Thyroid gland (tissue), 4 donors: ENCODE measurements around the gene ADNP. TPM values are rescaled to one million over a fixed set of nuclear protein-coding genes. Genes with fewer than 3 reads are reported as not detected.

Experiments used
- DNase-seq, 2 donors: peaks; one replicate each; pipeline ENCODE4 v3.0.0-alpha.2; 2019
- H3K27ac ChIP-seq, 3 donors: fragments of 200-600 bp; sonication (generic); 1 replicate in 2 of 3; 2 replicates in 1 of 3; pipeline ENCODE4 v1.5.1; 2016 to 2019; ENCODE audit warnings: mild to moderate bottlenecking in 1 of 3, moderate library complexity in 1 of 3
- H3K27me3 ChIP-seq: fragments of 200-600 bp; sonication (generic); one replicate; pipeline ENCODE4 v1.5.1; 2019
- H3K36me3 ChIP-seq, 2 donors: fragments of 200-600 bp; sonication (generic); one replicate each; pipeline ENCODE4 v1.5.1; 2016 to 2019
- H3K4me1 ChIP-seq, 2 donors: fragments of 200-600 bp; sonication (generic); one replicate each; pipeline ENCODE4 v1.5.1; 2017 to 2019
- H3K4me3 ChIP-seq, 3 donors: fragments of 200-600 bp; sonication (generic); replicated peaks in 1 of 3; 1 replicate in 2 of 3; 2 replicates in 1 of 3; pipeline ENCODE4 v1.5.1; 2016; ENCODE audit warnings: mild to moderate bottlenecking in 1 of 3
- H3K9me3 ChIP-seq: fragments of 200-600 bp; sonication (generic); one replicate; pipeline ENCODE4 v1.5.1; 2017
- CTCF ChIP-seq, 6 experiments: fragments of 200-600 bp in 3 of 6; fragments of 450-650 bp in 3 of 6; sonication (generic) in 3 of 6; IDR thresholded peaks; one replicate each; pipeline ENCODE4 v1.5.1; 2016 to 2019; ENCODE audit warnings: antibody characterized with exemption in 6 of 6, mild to moderate bottlenecking in 2 of 6, inconsistent platforms in 1 of 6, moderate library complexity in 1 of 6
- POLR2A ChIP-seq, 2 donors: fragments of 450-650 bp; IDR thresholded peaks; one replicate each; pipeline ENCODE4 v1.6.1; 2017; ENCODE audit warnings: antibody characterized with exemption in 2 of 2, mild to moderate bottlenecking in 2 of 2, moderate library complexity in 1 of 2
- WGBS, 2 donors: methylation state at CpG; one replicate each; pipeline ENCODE4 v1.1.5; 2017; 5-methylcytosine and 5-hydroxymethylcytosine counted together
- intact Hi-C: fragments of 100-400 bp; cut with DNase I; formaldehyde crosslinking; loops from one replicate; pipeline ENCODE4 v1.15.1; 2023
- total RNA-seq, 4 donors: library from RNA; depleted of rRNA; stranded (reverse); fragments of >200 nt; gene quantifications; one replicate each; pipeline ENCODE4 v1.2.3, GENCODE V29; 2016

The ADNP gene
- total RNA-seq, 4 donors from 2014 or later: 55.5 to 68.9 (median 63.5) TPM

- Histone ChIP-seq H3K4me1 (no peaks in the 10 kb centered on the region), H3K4me3 (no peak overlapping the region), H3K36me3 (peaks cover 33 to 45% of the 10 kb centered on the region in 2 donors), H3K27ac (no peak overlapping the region), H3K27me3 (no peaks in the 10 kb centered on the region), H3K9me3 (no peaks in the 10 kb centered on the region)
- TF ChIP-seq POLR2A (IDR thresholded peaks at IDR 0.05) (no peak), CTCF (IDR thresholded peaks at IDR 0.05) (no peak)
- intact Hi-C loops: no loop called here
- 94 to 97% methylated on average over 8 of the region's 8 CpGs for WGBS, 2 donors
- no peak for DNase-seq
Observed at GRCh38 chr20:50895111-50895830, 36.0 kb downstream of the ADNP start.

GRCh38 chr20:50893620-50894019, 37.6 kb downstream of the ADNP start:
- H3K27ac ChIP-seq: no peak overlapping the region
- TF ChIP-seq CTCF (IDR thresholded peaks at IDR 0.05) (no peak), POLR2A (IDR thresholded peaks at IDR 0.05) (no peak)
- no peaks in the 10 kb centered on the region for H3K9me3 ChIP-seq
- no peaks in the 10 kb centered on the region for H3K4me1 ChIP-seq
- peaks cover 33 to 39% of the 10 kb centered on the region in 2 donors for H3K36me3 ChIP-seq
- H3K27me3 ChIP-seq: no peaks in the 10 kb centered on the region
- intact Hi-C loops: no loop called here
- no peak overlapping the region for H3K4me3 ChIP-seq
- DNase-seq: no peak
- WGBS, 2 donors: 96 to 100% methylated on average over 7 of the region's 7 CpGs

GRCh38 chr20:50892394-50892793, 38.8 kb downstream of the ADNP start:
- TF ChIP-seq POLR2A (IDR thresholded peaks at IDR 0.05) (no peak), CTCF (IDR thresholded peaks at IDR 0.05) (no peak)
- Histone ChIP-seq H3K27ac (no peak overlapping the region), H3K9me3 (no peaks in the 10 kb centered on the region), H3K4me3 (no peak overlapping the region), H3K27me3 (no peaks in the 10 kb centered on the region), H3K4me1 (no peaks in the 10 kb centered on the region), H3K36me3 (peaks cover 24 to 35% of the 10 kb centered on the region in 2 donors)
- WGBS, 2 donors: 90 to 93% methylated on average over 8 of the region's 8 CpGs
- intact Hi-C loops: no loop called here
- no peak for DNase-seq

- no peak for TF ChIP-seq CTCF (IDR thresholded peaks at IDR 0.05)
- no peak for TF ChIP-seq POLR2A (IDR thresholded peaks at IDR 0.05)
Observed at GRCh38 chr20:50891138-50891537, 40.1 kb downstream of the ADNP start.

GRCh38 chr20:50887576-50887975, 43.7 kb downstream of the ADNP start:
- WGBS, 2 donors: 90 to 97% methylated on average over 3 of the region's 3 CpGs
- TF ChIP-seq POLR2A (IDR thresholded peaks at IDR 0.05): no peak
- no peak for TF ChIP-seq CTCF (IDR thresholded peaks at IDR 0.05)
- H3K36me3 ChIP-seq: peaks cover 4 to 15% of the 10 kb centered on the region in 2 donors
- H3K4me3 ChIP-seq: no peak overlapping the region
- no peaks in the 10 kb centered on the region for H3K9me3 ChIP-seq
- intact Hi-C loops: no loop called here
- H3K27me3 ChIP-seq: no peaks in the 10 kb centered on the region
- H3K27ac ChIP-seq: no peak overlapping the region
- H3K4me1 ChIP-seq: no peaks in the 10 kb centered on the region
- no peak for DNase-seq

More at GRCh38 chr20:50891138-50891537, 40.1 kb downstream of the ADNP start:
- peaks cover 21 to 36% of the 10 kb centered on the region in 2 donors for H3K36me3 ChIP-seq
- H3K4me1 ChIP-seq: no peaks in the 10 kb centered on the region
- WGBS, 2 donors: 80 to 85% methylated on average over 5 of the region's 5 CpGs
- no peak for DNase-seq
- H3K27me3 ChIP-seq: no peaks in the 10 kb centered on the region
- no peak overlapping the region for H3K4me3 ChIP-seq
- no peak overlapping the region for H3K27ac ChIP-seq
- intact Hi-C loops: no loop called here
- H3K9me3 ChIP-seq: no peaks in the 10 kb centered on the region
